Osteoblast (primary cell): ENCODE data around the gene SAMD8. TPM values are rescaled to one million over a fixed set of nuclear protein-coding genes. Genes with fewer than 3 reads are reported as not detected.

Experiments used
- DNase-seq: peaks from one replicate; pipeline ENCODE4 v3.0.0; 2011; ENCODE audit warnings: low spot score, mixed read lengths; ENCODE audit not compliant: insufficient read length; ENCODE audit errors: missing footprints
- H2AFZ ChIP-seq: 2 replicates; pipeline ENCODE4 v1.6.0; 2011; ENCODE audit warnings: mild to moderate bottlenecking, low read length
- H3K27ac ChIP-seq: 2 replicates; pipeline ENCODE4 v1.5.1; 2011; ENCODE audit warnings: mild to moderate bottlenecking, low read depth, low read length, moderate library complexity
- H3K27me3 ChIP-seq: 2 replicates; pipeline ENCODE4 v1.6.0; 2012; ENCODE audit warnings: mild to moderate bottlenecking, control low read depth, inconsistent platforms, low read length, moderate library complexity; ENCODE audit not compliant: insufficient read depth
- H3K36me3 ChIP-seq: 2 replicates; pipeline ENCODE4 v1.5.1; 2011; ENCODE audit warnings: mild to moderate bottlenecking, low read length, control low read depth, moderate library complexity; ENCODE audit not compliant: insufficient read depth
- H3K4me1 ChIP-seq: 2 replicates; pipeline ENCODE4 v1.5.1; 2011; ENCODE audit warnings: mild to moderate bottlenecking, low read length, control low read depth, moderate library complexity; ENCODE audit not compliant: insufficient read depth
- H3K4me2 ChIP-seq: 2 replicates; pipeline ENCODE4 v1.6.0; 2011; ENCODE audit warnings: mild to moderate bottlenecking, low read length; ENCODE audit not compliant: insufficient read depth
- H3K4me3 ChIP-seq: fragments of 200-600 bp; sonication (generic); 3 replicates; pipeline ENCODE4 v1.5.1; 2012; ENCODE audit warnings: mild to moderate bottlenecking, low read length, inconsistent platforms; ENCODE audit not compliant: insufficient read depth
- H3K79me2 ChIP-seq: 2 replicates; pipeline ENCODE4 v1.6.0; 2012; ENCODE audit warnings: mild to moderate bottlenecking, low read length, control low read depth, inconsistent platforms; ENCODE audit not compliant: insufficient read depth
- H3K9me3 ChIP-seq: 2 replicates; pipeline ENCODE4 v1.5.1; 2011; ENCODE audit warnings: low read depth, low read length, control low read depth
- H4K20me1 ChIP-seq: 2 replicates; pipeline ENCODE4 v1.6.0; 2012; ENCODE audit warnings: mild to moderate bottlenecking, low read length, control low read depth; ENCODE audit not compliant: insufficient read depth
- total RNA-seq: library from RNA; depleted of rRNA; stranded (reverse); fragments of >200 nt; gene quantifications from 2 replicates; pipeline ENCODE4 v1.2.3, GENCODE V29; 2012
- TF ChIP-seq, protein P1 (sequence below): IDR thresholded peaks from 2 replicates; pipeline ENCODE4 v1.5.1; 2011; ENCODE audit warnings: mild to moderate bottlenecking, low read depth, low read length, moderate library complexity; ENCODE audit errors: extremely low read depth

SAMD8 gene
- total RNA-seq, 1 donor: 31.5 TPM

DNA sequence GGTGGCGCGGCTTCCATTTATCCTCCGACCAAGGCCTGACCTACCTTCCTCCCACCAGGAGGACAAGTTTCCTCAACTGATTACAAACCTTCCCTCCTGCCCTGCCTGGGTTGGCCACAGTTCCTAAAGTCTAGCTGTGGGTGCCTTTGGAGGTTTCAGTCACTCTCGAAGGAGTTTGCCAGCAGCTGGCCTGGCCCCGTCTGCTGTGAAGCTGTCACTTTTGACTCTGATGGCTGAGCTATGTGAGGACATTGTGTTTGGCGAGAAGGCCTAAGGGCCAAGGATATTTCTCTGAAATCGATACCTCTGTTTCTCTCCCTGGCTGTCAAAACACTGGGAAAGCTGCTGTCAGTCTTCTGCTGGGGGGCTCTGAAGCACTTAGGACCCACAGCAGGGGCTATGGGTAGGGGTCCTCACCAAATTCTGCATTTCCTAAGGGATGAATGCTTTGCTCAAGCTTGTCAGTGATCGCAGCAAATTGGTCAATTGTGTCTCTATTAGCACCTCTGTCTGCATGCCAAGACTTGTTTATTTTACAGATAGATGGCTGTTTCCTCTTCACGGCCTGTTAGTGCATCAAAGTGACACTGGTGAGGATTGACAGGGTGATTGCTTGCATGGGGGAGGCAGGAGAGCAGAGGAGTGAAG, 31.9 kb upstream of the SAMD8 start:
- Histone ChIP-seq H3K4me2 (no peak overlapping the region), H3K4me1 (no peaks in the 10 kb centered on the region), H3K9me3 (no peaks in the 10 kb centered on the region), H2AFZ (no peak overlapping the region), H3K27ac (no peak overlapping the region), H3K4me3 (no peak overlapping the region), H3K27me3 (no peaks in the 10 kb centered on the region), H3K79me2 (no peaks in the 10 kb centered on the region), H4K20me1 (no peaks in the 10 kb centered on the region), H3K36me3 (no peaks in the 10 kb centered on the region)
- DNase-seq: no peak
- TF ChIP-seq, protein P1, sequence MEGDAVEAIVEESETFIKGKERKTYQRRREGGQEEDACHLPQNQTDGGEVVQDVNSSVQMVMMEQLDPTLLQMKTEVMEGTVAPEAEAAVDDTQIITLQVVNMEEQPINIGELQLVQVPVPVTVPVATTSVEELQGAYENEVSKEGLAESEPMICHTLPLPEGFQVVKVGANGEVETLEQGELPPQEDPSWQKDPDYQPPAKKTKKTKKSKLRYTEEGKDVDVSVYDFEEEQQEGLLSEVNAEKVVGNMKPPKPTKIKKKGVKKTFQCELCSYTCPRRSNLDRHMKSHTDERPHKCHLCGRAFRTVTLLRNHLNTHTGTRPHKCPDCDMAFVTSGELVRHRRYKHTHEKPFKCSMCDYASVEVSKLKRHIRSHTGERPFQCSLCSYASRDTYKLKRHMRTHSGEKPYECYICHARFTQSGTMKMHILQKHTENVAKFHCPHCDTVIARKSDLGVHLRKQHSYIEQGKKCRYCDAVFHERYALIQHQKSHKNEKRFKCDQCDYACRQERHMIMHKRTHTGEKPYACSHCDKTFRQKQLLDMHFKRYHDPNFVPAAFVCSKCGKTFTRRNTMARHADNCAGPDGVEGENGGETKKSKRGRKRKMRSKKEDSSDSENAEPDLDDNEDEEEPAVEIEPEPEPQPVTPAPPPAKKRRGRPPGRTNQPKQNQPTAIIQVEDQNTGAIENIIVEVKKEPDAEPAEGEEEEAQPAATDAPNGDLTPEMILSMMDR: no peak

DNA sequence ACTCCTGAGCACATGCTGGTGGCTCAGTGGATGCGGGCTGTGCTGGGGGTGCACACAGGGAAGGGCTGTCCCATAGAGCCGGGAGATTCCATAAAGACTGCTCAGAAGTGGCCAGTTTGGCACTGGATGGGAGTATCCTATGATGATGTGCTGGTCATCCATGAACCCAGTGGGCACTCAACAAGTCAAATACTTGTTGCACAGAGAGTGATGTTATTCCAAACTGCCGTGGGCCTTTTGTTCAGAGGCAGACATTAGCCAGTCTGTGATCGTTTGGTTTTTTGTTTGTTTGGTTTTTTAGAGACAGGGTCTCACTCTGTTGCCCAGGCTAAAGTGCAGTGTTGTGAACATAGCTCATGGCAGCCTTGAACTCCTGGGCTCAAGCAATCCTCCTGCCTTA, 30.9 kb upstream of the SAMD8 start:
- Histone ChIP-seq H2AFZ (no peak overlapping the region), H4K20me1 (no peaks in the 10 kb centered on the region), H3K9me3 (no peaks in the 10 kb centered on the region), H3K79me2 (no peaks in the 10 kb centered on the region), H3K27me3 (no peaks in the 10 kb centered on the region), H3K36me3 (no peaks in the 10 kb centered on the region), H3K4me1 (no peaks in the 10 kb centered on the region), H3K27ac (no peak overlapping the region), H3K4me2 (no peak overlapping the region), H3K4me3 (no peak overlapping the region)
- TF ChIP-seq, protein P1: no peak
- DNase-seq: no peak

DNA sequence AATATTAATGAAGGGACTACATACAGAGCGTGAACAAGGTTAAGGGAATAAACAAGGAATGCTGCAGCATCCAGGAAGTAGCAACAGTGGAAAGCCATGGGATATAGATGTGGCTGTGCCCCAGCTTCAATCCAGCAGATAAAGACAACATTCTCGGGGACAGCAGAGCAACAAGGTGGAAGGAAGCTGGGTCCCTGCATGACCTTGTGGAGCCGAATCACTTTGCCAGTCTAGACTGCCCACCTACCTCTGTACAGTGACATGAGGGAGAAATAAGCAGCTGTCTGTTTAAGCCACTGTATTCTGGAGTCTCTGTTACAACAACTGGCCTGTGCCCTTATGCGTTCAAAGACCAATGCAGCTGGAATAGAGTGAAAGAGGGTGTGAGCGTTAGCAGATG, 30.1 kb upstream of the SAMD8 start:
- Histone ChIP-seq H4K20me1 (no peaks in the 10 kb centered on the region), H3K27ac (no peak overlapping the region), H3K4me2 (no peak overlapping the region), H3K4me3 (no peak overlapping the region), H3K9me3 (no peaks in the 10 kb centered on the region), H2AFZ (no peak overlapping the region), H3K36me3 (no peaks in the 10 kb centered on the region), H3K79me2 (no peaks in the 10 kb centered on the region), H3K4me1 (no peaks in the 10 kb centered on the region), H3K27me3 (no peaks in the 10 kb centered on the region)
- no peak for DNase-seq
- TF ChIP-seq, protein P1: no peak

DNA sequence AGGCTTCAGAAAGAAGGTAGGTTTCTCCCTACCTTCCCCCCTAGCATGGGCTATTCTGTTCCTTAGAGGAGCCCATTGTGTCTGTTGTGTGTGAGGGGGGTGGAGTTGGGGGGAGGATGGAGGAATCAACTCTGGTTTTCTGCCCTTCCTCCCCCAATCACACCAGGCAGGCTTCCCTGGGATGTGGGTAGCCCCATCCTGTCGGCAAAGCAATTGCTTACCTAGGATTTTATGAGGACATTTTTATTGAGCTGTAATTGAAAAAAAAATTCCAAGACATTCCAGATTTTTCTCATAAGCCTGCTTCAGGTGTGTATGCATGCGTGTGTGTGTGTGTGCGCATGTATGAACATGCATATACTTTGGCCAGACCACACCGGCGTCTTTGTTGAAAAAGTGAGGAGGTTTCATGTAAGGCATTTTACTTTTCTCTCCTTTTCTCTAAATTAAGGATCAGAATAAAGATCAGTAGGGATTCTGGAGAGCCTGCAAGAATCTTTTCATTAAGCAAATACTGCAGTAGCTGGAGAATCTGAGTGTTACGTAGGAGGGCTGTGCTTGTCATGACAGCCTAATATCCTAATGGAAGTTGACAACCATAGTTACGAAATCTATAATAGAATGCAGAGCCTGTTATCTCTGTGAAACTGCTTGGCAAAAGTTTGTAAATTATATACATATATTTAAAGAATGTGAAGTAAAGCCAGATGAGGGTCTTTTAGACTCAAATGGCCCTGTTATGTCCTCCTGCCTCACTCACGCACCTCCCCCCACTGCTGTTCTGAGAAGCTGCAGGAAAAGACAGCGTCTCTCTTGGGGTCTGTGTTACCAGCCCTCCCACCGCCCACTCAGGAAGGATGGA, 27.3 kb upstream of the SAMD8 start:
- Histone ChIP-seq H3K27me3 (peaks cover 3% of the 10 kb centered on the region), H3K4me1 (no peaks in the 10 kb centered on the region), H3K79me2 (no peaks in the 10 kb centered on the region), H3K27ac (no peak overlapping the region), H2AFZ (no peak overlapping the region), H3K4me3 (no peak overlapping the region), H3K4me2 (no peak overlapping the region), H4K20me1 (no peaks in the 10 kb centered on the region), H3K36me3 (no peaks in the 10 kb centered on the region), H3K9me3 (no peaks in the 10 kb centered on the region)
- TF ChIP-seq, protein P1: no peak
- DNase-seq: peak; percentile 85
